Ishikawa (cell line): ENCODE results near the gene ALOX5.

Experiments used
- CEBPB ChIP-seq: IDR thresholded peaks from 2 replicates; pipeline ENCODE4 v1.6.1; 2012
- CREB1 ChIP-seq: IDR thresholded peaks from 2 replicates; pipeline ENCODE4 v1.6.1; 2012; ENCODE audit warnings: low read depth
- EGR1 ChIP-seq: IDR thresholded peaks from 2 replicates; pipeline ENCODE4 v1.6.1; 2012
- EP300 ChIP-seq: IDR thresholded peaks from 2 replicates; pipeline ENCODE4 v1.6.1; 2012; ENCODE audit warnings: borderline replicate concordance
- FOXM1 ChIP-seq: IDR thresholded peaks from 2 replicates; pipeline ENCODE4 v1.6.1; 2012; ENCODE audit warnings: low read depth, borderline replicate concordance
- MAX ChIP-seq: IDR thresholded peaks from 2 replicates; pipeline ENCODE4 v1.6.1; 2012
- NFIC ChIP-seq: IDR thresholded peaks from 2 replicates; pipeline ENCODE4 v1.6.1; 2012
- RAD21 ChIP-seq: IDR thresholded peaks from 2 replicates; pipeline ENCODE4 v1.6.1; 2012; ENCODE audit warnings: low read depth
- TAF1 ChIP-seq: IDR thresholded peaks from 2 replicates; pipeline ENCODE4 v1.6.1; 2012; ENCODE audit warnings: low read depth, mild to moderate bottlenecking
- TCF12 ChIP-seq: IDR thresholded peaks from 2 replicates; pipeline ENCODE4 v1.6.1; 2012; ENCODE audit warnings: low read depth
- TEAD4 ChIP-seq: IDR thresholded peaks from 2 replicates; pipeline ENCODE4 v1.6.1; 2012
- YY1 ChIP-seq: IDR thresholded peaks from 2 replicates; pipeline ENCODE4 v1.6.1; 2012; ENCODE audit warnings: low read depth
- ZBTB7A ChIP-seq: IDR thresholded peaks from 2 replicates; pipeline ENCODE4 v1.6.1; 2012; ENCODE audit warnings: low read depth
- TF ChIP-seq, protein P1 (sequence below): IDR thresholded peaks from 2 replicates; pipeline ENCODE4 v1.6.1; 2012; ENCODE audit warnings: low read depth, mild to moderate bottlenecking
- TF ChIP-seq, protein P2 (sequence below): IDR thresholded peaks from 2 replicates; pipeline ENCODE4 v1.6.1; 2012

Gene ALOX5

DNA sequence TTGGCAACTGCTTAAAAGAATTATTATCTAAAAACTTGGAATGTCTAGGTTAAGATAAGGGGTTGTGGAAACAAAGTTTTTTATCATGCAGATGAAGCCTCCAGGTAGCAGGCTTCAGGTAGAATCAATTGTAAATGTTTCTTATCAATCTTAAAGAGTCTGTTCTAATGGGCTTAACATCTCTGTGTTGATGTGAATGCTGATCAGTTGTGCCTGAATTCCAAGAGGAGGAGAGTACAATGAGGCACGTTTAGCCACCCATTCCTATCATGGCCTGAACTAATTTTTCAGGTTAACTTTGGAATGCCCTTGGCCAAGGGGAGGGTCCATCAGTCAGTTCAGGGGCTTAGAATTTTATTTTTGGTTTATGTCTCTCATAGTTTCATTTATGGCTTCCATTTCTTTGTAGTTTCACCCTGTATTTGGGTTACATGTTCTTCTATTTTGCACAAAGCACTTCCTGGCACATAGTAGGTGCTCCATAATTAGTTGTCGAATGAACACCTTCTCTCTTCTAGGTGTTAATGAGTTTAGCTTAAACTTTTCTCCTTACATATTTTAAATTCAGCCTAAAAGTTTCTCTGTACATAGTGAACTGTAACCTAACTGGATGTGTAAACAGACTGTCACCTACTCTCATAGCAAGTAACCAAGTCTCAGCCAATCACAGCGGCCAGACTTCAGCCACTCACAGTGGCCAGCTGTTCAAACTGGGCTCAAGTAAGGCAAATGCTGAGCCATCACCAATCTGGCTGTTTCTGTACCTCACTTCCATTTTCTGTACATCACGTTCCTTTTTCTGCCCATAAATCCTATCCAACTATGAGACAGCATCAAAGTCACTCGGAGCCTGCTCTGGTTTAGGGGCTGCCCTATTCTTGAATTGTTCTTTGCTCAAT lies 34.7 kb downstream of the ALOX5 start:
- TF ChIP-seq ZBTB7A (no peak), YY1 (no peak)

- TF ChIP-seq FOXM1, result no peak
- TF ChIP-seq ZBTB7A, result no peak
- TF ChIP-seq RAD21, result no peak
- no peak for TF ChIP-seq CEBPB
- no peak for TF ChIP-seq TEAD4
- TF ChIP-seq, protein P1, sequence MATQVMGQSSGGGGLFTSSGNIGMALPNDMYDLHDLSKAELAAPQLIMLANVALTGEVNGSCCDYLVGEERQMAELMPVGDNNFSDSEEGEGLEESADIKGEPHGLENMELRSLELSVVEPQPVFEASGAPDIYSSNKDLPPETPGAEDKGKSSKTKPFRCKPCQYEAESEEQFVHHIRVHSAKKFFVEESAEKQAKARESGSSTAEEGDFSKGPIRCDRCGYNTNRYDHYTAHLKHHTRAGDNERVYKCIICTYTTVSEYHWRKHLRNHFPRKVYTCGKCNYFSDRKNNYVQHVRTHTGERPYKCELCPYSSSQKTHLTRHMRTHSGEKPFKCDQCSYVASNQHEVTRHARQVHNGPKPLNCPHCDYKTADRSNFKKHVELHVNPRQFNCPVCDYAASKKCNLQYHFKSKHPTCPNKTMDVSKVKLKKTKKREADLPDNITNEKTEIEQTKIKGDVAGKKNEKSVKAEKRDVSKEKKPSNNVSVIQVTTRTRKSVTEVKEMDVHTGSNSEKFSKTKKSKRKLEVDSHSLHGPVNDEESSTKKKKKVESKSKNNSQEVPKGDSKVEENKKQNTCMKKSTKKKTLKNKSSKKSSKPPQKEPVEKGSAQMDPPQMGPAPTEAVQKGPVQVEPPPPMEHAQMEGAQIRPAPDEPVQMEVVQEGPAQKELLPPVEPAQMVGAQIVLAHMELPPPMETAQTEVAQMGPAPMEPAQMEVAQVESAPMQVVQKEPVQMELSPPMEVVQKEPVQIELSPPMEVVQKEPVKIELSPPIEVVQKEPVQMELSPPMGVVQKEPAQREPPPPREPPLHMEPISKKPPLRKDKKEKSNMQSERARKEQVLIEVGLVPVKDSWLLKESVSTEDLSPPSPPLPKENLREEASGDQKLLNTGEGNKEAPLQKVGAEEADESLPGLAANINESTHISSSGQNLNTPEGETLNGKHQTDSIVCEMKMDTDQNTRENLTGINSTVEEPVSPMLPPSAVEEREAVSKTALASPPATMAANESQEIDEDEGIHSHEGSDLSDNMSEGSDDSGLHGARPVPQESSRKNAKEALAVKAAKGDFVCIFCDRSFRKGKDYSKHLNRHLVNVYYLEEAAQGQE, result no peak
- TF ChIP-seq MAX, result no peak
- TF ChIP-seq, protein P2, sequence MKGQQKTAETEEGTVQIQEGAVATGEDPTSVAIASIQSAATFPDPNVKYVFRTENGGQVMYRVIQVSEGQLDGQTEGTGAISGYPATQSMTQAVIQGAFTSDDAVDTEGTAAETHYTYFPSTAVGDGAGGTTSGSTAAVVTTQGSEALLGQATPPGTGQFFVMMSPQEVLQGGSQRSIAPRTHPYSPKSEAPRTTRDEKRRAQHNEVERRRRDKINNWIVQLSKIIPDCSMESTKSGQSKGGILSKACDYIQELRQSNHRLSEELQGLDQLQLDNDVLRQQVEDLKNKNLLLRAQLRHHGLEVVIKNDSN, result no peak
- no peak for TF ChIP-seq CREB1
- TF ChIP-seq YY1, result no peak
- no peak for TF ChIP-seq TCF12
- TF ChIP-seq EGR1, result no peak
- TF ChIP-seq EP300, result no peak
- TF ChIP-seq TAF1, result no peak
Observed at GRCh38 chr10:45409782-45410181, 35.8 kb downstream of the ALOX5 start.

GRCh38 chr10:45410489-45410806 lies 36.4 kb downstream of the ALOX5 start:
- no peak for TF ChIP-seq CREB1
- TF ChIP-seq TCF12, result no peak
- TF ChIP-seq RAD21, result no peak

GRCh38 chr10:45410807-45411606 lies 37.0 kb downstream of the ALOX5 start:
- TF ChIP-seq MAX, result no peak
- no peak for TF ChIP-seq TAF1
- no peak for TF ChIP-seq TCF12
- TF ChIP-seq EP300, result no peak
- TF ChIP-seq, protein P1, result no peak
- TF ChIP-seq, protein P2, result no peak
- no peak for TF ChIP-seq YY1
- TF ChIP-seq EGR1, result no peak
- no peak for TF ChIP-seq NFIC

DNA sequence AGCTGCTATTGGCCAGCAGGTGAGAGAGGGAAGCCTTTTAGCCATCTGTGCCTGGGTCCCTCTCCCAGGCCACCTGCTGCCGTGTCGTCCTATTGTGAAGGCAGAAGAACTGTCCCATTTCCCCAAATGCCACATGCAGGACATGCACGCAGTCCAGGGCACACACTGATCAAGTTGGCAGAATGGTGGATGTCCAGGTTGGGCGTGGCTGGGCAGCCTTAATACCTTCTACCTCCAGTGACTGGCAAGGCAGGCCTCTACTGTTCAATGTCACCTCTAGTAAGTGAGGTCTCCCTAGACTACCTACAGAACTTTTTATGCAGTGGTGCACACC lies 37.6 kb downstream of the ALOX5 start:
- TF ChIP-seq NFIC (no peak), TEAD4 (no peak), CEBPB (no peak), TCF12 (no peak), MAX (no peak), EP300 (no peak), YY1 (no peak), TAF1 (no peak), FOXM1 (no peak), ZBTB7A (no peak), EGR1 (no peak), CREB1 (no peak), RAD21 (no peak)
- TF ChIP-seq, protein P2, result no peak
- TF ChIP-seq, protein P1, result no peak
